HG03196 (cell line): Measurements from ENCODE around the gene GGACT.

Source experiments
- ATAC-seq: cut with Tn5 transposase; IDR thresholded peaks from one replicate; pipeline ENCODE4 v1.9.1; 2021; ENCODE audit not compliant: unreplicated experiment

The GGACT gene

DNA sequence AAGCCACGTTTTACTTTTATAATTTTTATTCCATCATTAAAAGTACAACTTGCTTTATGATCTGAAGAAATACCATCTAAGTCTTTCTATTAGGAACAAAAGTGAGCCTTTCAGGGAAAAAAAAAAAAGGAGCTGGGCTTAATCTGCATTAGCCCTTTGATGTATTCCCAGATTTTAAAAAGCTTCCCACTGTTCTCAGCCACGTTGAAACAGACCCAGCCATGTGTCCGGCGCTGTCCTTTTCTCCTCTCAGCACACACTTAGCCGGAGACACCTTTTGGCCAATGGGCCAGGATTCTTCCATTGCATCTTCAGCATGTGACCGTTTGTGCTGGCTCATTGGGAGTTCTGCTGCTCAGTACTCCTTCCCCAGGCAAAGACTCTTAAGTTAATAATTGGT is 105.5 kb downstream of the GGACT start:
- ATAC-seq: no peak

- ATAC-seq: no peak
These were observed 107.9 kb downstream of the GGACT start for GRCh38 chr13:100480676-100481075.
